Endodermal cell (in vitro differentiated cells): Measurements from ENCODE around the gene SLC29A2. TPM values are rescaled to one million over a fixed set of nuclear protein-coding genes. Genes with fewer than 3 reads are reported as not detected.

Source experiments
- DNase-seq: peaks from one replicate; pipeline ENCODE4 v3.0.0-alpha.2; 2017
- H3K27ac ChIP-seq: 2 replicates; pipeline ENCODE4 v1.5.1; 2013; ENCODE audit warnings: mild to moderate bottlenecking, low read depth, low read length, moderate library complexity
- H3K27me3 ChIP-seq: 2 replicates; pipeline ENCODE4 v1.6.1; 2013; ENCODE audit warnings: mild to moderate bottlenecking, low read length, moderate library complexity; ENCODE audit not compliant: insufficient read depth, control insufficient read depth, poor library complexity, severe bottlenecking
- H3K36me3 ChIP-seq: 2 replicates; pipeline ENCODE4 v1.7.0; 2013; ENCODE audit warnings: mild to moderate bottlenecking, low read length, moderate library complexity; ENCODE audit not compliant: control insufficient read depth, insufficient read depth
- H3K4me1 ChIP-seq: one replicate; pipeline ENCODE4 v1.7.0; 2013; ENCODE audit warnings: low read length; ENCODE audit not compliant: control insufficient read depth, insufficient read depth
- H3K4me3 ChIP-seq: 2 replicates; pipeline ENCODE4 v1.5.1; 2013; ENCODE audit warnings: mild to moderate bottlenecking, low read length, moderate library complexity
- H3K9ac ChIP-seq: 2 replicates; pipeline ENCODE4 v1.6.1; 2013; ENCODE audit warnings: mild to moderate bottlenecking, low read length, moderate library complexity; ENCODE audit not compliant: poor library complexity, severe bottlenecking; ENCODE audit errors: extremely low read depth
- H3K9me3 ChIP-seq: 2 replicates; pipeline ENCODE4 v1.6.1; 2013; ENCODE audit warnings: mild to moderate bottlenecking, low read length, moderate library complexity; ENCODE audit not compliant: control insufficient read depth
- H3K27ac Mint-ChIP-seq: 2 replicates; pipeline ENCODE4 v1.8.0; 2020; ENCODE audit warnings: mixed read lengths
- H3K27me3 Mint-ChIP-seq: 2 replicates; pipeline ENCODE4 v1.8.0; 2021; ENCODE audit warnings: mild to moderate bottlenecking, mixed read lengths; ENCODE audit not compliant: insufficient read depth
- H3K36me3 Mint-ChIP-seq: 2 replicates; pipeline ENCODE4 v1.8.0; 2020; ENCODE audit warnings: low read depth, mixed read lengths
- H3K4me1 Mint-ChIP-seq: 2 replicates; pipeline ENCODE4 v1.8.0; 2020; ENCODE audit warnings: mixed read lengths
- H3K4me3 Mint-ChIP-seq: 2 replicates; pipeline ENCODE4 v1.8.0; 2020; ENCODE audit warnings: mild to moderate bottlenecking, moderate library complexity, mixed read lengths
- H3K9me3 Mint-ChIP-seq: 2 replicates; pipeline ENCODE4 v1.8.0; 2020; ENCODE audit warnings: mild to moderate bottlenecking, mixed read lengths
- WGBS, 2 experiments: methylation state at CpG; one replicate each; pipeline versions ENCODE4 v1.1.5 to v1.1.7; 2013; ENCODE audit warnings: missing lambda C conversion rate in 2 of 2, mixed read lengths in 1 of 2; ENCODE audit not compliant: insufficient coverage in 1 of 2, insufficient read length in 1 of 2; 5-methylcytosine and 5-hydroxymethylcytosine counted together
- total RNA-seq, 2 donors: library from RNA; stranded (reverse); fragmentation: NEBNext Ultra II Directional in 1 of 2; extraction: Animal tissue kit (Norgen Biotek cat#: 25700) in 1 of 2; gene quantifications; 2 replicates in 1 of 2; 3 replicates in 1 of 2; pipeline ENCODE4 v1.2.1, GENCODE V29; 2021
- TF ChIP-seq, protein P1 (sequence below): fragments of 200-600 bp; sonication (generic); conservative IDR thresholded peaks from 2 replicates; pipeline ENCODE4 v1.5.0; 2021; ENCODE audit warnings: antibody characterized with exemption, mild to moderate bottlenecking

The SLC29A2 gene
- total RNA-seq, 2 donors from 2014 or later = 30.8 to 32.4 TPM

DNA sequence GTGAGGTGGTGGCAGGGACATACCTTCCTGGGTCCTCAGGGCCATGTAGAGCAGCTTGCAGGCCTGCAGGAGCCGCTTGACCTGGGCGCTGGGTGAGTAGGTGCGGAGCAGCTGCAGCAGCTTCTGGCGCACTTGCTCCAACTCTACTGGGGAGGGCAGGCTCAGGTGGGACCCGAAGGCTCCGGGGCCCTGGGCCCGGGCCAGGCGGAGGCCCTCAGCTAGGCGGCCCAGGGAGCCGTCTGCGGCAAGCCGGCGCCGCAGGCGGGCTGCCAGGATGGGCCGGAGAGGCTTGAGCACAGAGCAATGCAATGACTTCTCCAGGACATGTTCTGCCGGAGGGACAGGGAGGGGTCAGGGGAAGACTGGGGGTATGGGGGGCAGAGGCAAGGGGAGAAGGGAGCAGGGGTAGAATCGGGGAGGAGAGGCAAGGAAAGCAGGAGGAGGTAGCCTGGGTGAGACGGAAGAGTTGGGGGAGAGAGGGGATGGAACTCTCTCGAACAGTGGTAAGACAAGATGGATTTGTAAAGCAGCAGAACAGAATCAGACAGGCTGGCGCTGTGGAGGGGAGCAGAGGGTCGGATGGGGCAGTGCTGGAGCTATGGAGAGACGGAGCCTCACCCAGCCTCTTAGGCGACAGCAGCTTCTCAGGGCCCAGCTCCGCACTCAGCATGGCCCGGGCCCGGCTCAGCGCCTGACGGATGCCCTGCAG lies 37.5 kb downstream of the SLC29A2 start:
- H3K27me3 ChIP-seq = no peaks in the 10 kb centered on the region
- no peak overlapping the region for H3K4me3 Mint-ChIP-seq
- no peak for DNase-seq

DNA sequence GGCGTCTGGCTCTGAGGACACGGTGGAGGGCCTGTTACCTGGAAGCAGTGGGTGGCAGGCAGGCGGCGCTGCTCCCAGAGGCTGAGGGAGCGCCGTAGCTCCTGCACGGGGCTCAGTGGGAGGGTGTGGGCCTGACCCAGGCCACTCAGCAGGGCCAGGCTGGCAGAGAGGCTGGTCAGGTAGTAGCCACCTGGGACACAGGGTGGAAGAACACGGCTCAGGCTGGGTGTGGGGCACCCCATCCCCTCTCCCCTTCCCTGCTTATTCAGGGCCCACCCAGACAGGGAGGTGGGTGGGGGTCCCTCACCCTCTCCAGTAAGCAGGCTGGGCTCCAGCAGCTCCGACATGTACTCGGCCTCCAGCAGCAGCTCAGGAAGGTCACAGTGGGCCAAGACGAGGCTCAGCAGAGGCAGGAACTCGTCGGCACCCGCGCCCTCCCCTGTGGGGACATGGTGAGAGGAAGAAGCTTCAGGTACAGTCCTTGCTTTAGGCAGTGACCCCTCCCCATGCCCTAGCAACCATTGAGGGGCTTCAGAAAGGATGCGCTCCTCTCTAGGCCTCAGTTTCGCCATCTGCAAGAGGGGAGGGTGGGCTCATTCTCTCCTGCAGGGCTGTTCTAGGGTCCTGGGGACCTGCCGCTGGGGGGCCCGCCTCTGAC lies 38.2 kb downstream of the SLC29A2 start:
- peaks cover 13% of the 10 kb centered on the region for H3K4me1 ChIP-seq
- WGBS, 2 experiments = 91 to 92% methylated on average over 13 to 19 of the region's 19 CpGs
- no peak overlapping the region for H3K27ac ChIP-seq
- TF ChIP-seq, protein P1, sequence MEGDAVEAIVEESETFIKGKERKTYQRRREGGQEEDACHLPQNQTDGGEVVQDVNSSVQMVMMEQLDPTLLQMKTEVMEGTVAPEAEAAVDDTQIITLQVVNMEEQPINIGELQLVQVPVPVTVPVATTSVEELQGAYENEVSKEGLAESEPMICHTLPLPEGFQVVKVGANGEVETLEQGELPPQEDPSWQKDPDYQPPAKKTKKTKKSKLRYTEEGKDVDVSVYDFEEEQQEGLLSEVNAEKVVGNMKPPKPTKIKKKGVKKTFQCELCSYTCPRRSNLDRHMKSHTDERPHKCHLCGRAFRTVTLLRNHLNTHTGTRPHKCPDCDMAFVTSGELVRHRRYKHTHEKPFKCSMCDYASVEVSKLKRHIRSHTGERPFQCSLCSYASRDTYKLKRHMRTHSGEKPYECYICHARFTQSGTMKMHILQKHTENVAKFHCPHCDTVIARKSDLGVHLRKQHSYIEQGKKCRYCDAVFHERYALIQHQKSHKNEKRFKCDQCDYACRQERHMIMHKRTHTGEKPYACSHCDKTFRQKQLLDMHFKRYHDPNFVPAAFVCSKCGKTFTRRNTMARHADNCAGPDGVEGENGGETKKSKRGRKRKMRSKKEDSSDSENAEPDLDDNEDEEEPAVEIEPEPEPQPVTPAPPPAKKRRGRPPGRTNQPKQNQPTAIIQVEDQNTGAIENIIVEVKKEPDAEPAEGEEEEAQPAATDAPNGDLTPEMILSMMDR = no peak
- H3K9ac ChIP-seq = no peak overlapping the region
- no peaks in the 10 kb centered on the region for H3K27me3 ChIP-seq
- H3K27ac Mint-ChIP-seq = no peak overlapping the region
- no peaks in the 10 kb centered on the region for H3K9me3 ChIP-seq
- H3K4me3 Mint-ChIP-seq = no peak overlapping the region
- peaks cover 6% of the 10 kb centered on the region for H3K27me3 Mint-ChIP-seq
- no peaks in the 10 kb centered on the region for H3K9me3 Mint-ChIP-seq
- no peak for DNase-seq
- H3K4me3 ChIP-seq = no peak overlapping the region
- H3K4me1 Mint-ChIP-seq = peaks cover 12% of the 10 kb centered on the region
- no peaks in the 10 kb centered on the region for H3K36me3 ChIP-seq
- H3K36me3 Mint-ChIP-seq = peaks cover 6% of the 10 kb centered on the region

More for the DNA sequence above, 37.5 kb downstream of the SLC29A2 start:
- Histone ChIP-seq H3K4me3 (no peak overlapping the region), H3K9ac (no peak overlapping the region), H3K4me1 (peaks cover 13% of the 10 kb centered on the region), H3K27ac (no peak overlapping the region), H3K9me3 (no peaks in the 10 kb centered on the region), H3K36me3 (peaks cover 5% of the 10 kb centered on the region)
- TF ChIP-seq, protein P1 = no peak
- H3K27me3 Mint-ChIP-seq = peaks cover 6% of the 10 kb centered on the region
- no peaks in the 10 kb centered on the region for H3K9me3 Mint-ChIP-seq
- H3K27ac Mint-ChIP-seq = no peak overlapping the region
- WGBS, 2 experiments = 87 to 89% methylated on average over 25 to 29 of the region's 29 CpGs
- H3K4me1 Mint-ChIP-seq = peaks cover 8% of the 10 kb centered on the region
- H3K36me3 Mint-ChIP-seq = peaks cover 11% of the 10 kb centered on the region

DNA sequence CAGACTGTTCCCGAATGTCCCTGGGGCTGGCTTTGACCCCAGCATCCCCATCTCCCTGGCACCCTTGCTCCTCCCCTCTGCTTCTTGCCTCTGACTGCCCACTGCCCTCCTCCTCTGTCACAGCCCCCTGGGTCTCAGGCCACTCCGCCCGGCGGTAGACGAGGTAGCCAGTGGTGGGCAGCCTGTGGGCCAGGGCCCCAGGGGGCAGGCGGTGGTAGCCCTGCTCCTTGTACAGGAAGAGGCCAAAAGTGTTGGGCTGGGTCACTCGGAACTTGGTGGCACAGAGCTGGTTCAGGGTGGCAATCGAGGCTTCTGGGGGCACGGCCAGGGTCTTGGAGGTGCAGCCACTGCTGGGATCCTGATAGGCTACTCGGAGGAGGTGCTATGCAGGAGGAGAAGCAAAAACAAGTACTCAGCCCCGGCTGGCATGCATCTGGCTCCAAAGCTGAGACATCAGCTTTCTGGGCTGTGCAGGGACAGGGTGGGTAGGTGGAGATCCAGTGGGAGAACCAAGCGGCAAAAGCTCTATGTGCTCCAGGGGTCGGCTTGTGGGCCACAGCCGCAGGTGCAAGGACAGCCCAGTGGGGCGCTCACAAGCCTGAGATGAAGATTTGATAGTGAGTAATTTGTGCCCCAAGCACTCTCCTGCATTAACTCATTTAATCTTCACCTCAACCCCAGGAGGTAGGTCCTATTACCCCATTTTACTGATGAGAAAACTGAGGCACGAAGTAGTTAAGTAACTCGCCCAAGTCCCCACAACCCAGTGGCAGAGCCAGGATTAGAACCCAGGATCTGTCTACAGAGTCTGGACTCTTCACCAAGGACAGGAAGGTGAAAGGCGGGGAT lies 39.0 kb downstream of the SLC29A2 start:
- no peak overlapping the region for H3K4me3 Mint-ChIP-seq

More for the DNA sequence above, 39.0 kb downstream of the SLC29A2 start:
- H3K9me3 ChIP-seq = no peaks in the 10 kb centered on the region
- Mint-ChIP-seq H3K9me3 (no peaks in the 10 kb centered on the region), H3K27ac (no peak overlapping the region), H3K36me3 (peaks cover 6% of the 10 kb centered on the region), H3K4me1 (peaks cover 12% of the 10 kb centered on the region), H3K27me3 (peaks cover 11% of the 10 kb centered on the region)
- no peak for DNase-seq
- peaks cover 13% of the 10 kb centered on the region for H3K4me1 ChIP-seq
- no peak overlapping the region for H3K9ac ChIP-seq
- WGBS, 2 experiments = 80 to 90% methylated on average over 5 to 18 of the region's 18 CpGs
- H3K27me3 ChIP-seq = no peaks in the 10 kb centered on the region
- no peaks in the 10 kb centered on the region for H3K36me3 ChIP-seq
- H3K27ac ChIP-seq = no peak overlapping the region
- H3K4me3 ChIP-seq = no peak overlapping the region
- TF ChIP-seq, protein P1 = no peak
